ENCODE measurements around the gene FAF1. TPM values are rescaled to one million over a fixed set of nuclear protein-coding genes. Genes with fewer than 3 reads are reported as not detected.
"Not testable (repeated sequence)": the region's sequence is repeated elsewhere in the genome, so short reads cannot be mapped to it uniquely, and the experiment has no call there.

Gene FAF1
- total and polyA plus RNA-seq, 8 donors, result 47.4 to 58.3 (median 53.2) TPM

DNA sequence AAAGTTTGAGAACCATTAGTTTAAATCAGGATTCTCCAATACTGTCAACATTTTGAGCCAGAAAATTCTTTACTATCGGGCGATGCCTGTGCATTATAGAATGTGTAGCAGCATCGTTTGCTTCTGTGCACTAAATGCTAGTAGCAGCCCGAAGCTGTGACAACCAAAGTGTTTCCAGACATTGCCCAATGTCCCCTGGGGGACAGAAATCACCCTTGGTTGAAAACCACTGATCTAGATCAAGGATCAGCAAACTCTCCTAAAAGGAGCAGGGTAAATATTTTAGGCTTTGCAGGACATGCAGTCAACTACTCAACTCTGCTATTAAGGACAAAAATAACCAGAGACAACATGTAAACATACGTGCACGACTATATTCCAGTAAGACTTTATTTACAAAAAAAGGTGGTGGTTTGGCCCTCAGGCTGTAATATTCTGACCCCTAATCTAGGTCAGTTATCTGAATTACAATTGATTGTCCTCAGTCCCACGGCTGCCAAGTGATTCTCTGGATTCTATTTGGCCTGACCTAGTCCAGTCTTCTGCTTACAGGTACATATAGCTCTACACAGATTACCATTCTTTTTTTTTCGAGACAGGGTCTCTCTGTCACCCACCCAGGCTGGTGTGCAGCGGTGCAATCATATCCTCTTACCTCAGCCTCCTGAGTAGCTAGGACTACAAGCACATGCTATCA, 10.6 kb downstream of the FAF1 start:
- intact Hi-C loops (cut with DNase I), result no loop called here
- TF ChIP-seq, protein P1, sequence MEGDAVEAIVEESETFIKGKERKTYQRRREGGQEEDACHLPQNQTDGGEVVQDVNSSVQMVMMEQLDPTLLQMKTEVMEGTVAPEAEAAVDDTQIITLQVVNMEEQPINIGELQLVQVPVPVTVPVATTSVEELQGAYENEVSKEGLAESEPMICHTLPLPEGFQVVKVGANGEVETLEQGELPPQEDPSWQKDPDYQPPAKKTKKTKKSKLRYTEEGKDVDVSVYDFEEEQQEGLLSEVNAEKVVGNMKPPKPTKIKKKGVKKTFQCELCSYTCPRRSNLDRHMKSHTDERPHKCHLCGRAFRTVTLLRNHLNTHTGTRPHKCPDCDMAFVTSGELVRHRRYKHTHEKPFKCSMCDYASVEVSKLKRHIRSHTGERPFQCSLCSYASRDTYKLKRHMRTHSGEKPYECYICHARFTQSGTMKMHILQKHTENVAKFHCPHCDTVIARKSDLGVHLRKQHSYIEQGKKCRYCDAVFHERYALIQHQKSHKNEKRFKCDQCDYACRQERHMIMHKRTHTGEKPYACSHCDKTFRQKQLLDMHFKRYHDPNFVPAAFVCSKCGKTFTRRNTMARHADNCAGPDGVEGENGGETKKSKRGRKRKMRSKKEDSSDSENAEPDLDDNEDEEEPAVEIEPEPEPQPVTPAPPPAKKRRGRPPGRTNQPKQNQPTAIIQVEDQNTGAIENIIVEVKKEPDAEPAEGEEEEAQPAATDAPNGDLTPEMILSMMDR (IDR thresholded peaks at IDR 0.05), result no peak
- Histone ChIP-seq H3K9me3 (no peaks in the 10 kb centered on the region), H3K4me3 (no peak overlapping the region), H3K36me3 (no peaks in the 10 kb centered on the region), H3K27me3 (no peaks in the 10 kb centered on the region), H3K27ac (no peak overlapping the region), H3K4me1 (no peaks in the 10 kb centered on the region)
- ATAC-seq (no peak), DNase-seq (no peak)

DNA sequence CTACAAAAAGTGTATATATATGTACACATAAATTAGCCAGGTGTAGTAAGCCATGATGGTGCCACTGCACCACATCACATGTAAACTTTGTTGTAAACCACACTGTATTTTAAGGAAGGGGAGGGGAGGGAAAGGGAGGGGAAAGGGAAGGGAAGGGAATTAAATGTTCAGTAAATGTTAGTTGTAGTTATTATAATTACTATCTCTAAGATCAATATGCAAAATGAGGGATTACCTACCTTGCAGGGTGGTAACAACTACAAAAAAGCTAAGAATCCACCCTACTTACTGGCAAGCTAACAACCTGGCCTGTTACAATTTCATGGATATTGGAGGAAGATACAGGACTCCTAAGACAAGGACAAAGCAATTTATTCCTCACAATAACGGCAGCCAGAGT, 17.7 kb downstream of the FAF1 start:
- intact Hi-C loops (cut with DNase I), result no loop called here
- no peaks in the 10 kb centered on the region for H3K4me1 ChIP-seq
- TF ChIP-seq, protein P1 (IDR thresholded peaks at IDR 0.05), result no peak
- H3K27me3 ChIP-seq, result no peaks in the 10 kb centered on the region
- H3K4me3 ChIP-seq, result no peak overlapping the region
- no peak for ATAC-seq
- no peak overlapping the region for H3K27ac ChIP-seq
- peaks cover 0 to 3% of the 10 kb centered on the region in 2 donors for H3K36me3 ChIP-seq
- H3K9me3 ChIP-seq, result no peaks in the 10 kb centered on the region
- DNase-seq, result no peak

DNA sequence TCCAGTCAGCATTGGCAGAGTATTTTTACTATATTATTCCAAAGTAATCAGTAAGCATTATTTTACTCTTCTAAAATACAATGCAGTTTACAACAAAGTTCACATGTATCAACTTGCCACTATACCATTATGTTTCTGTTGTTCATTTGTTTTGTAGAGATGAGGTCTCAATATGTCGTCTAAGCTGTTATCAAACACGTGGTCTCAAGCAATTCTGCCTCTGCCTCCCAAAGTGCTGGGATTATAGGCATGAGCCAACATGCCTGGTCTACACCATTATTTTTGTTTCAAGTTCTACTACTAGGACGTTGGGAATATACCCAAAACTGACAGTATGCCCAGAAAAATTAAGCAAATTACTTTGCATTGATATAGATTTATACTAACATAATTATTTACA, 19.8 kb downstream of the FAF1 start:
- Histone ChIP-seq H3K36me3 (peaks cover 0 to 3% of the 10 kb centered on the region in 2 donors), H3K9me3 (no peaks in the 10 kb centered on the region), H3K4me1 (no peaks in the 10 kb centered on the region), H3K27me3 (no peaks in the 10 kb centered on the region), H3K27ac (no peak overlapping the region), H3K4me3 (no peak overlapping the region)
- no peak for DNase-seq
- no peak for ATAC-seq
- intact Hi-C loops (cut with DNase I), result no loop called here
- TF ChIP-seq, protein P1 (IDR thresholded peaks at IDR 0.05), result no peak

DNA sequence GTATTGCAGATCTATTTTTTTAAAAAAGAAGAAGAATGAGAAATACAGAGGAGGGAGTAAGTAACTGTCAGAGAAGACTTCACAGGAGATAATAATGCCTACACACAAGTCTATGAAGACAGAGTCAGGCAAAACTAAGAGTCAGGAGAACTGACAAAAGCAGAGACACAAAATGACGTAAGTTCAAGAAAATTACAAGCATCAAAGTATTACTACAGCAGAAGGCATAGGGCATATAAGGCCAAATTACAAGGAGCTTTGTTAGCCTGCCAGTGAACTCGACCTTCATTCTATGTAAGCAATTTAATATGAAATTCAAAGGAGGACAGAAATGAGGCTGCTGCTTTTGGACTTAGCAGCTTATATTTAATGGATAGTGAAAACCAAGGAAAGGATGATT, 23.7 kb downstream of the FAF1 start:
- Histone ChIP-seq H3K4me3 (no peak overlapping the region), H3K9me3 (no peaks in the 10 kb centered on the region), H3K27ac (no peak overlapping the region), H3K4me1 (no peaks in the 10 kb centered on the region), H3K36me3 (no peaks in the 10 kb centered on the region), H3K27me3 (no peaks in the 10 kb centered on the region)
- intact Hi-C loops (cut with DNase I), result no loop called here
- TF ChIP-seq, protein P1 (IDR thresholded peaks at IDR 0.05), result no peak
- DNase-seq (no peak), ATAC-seq (no peak)

DNA sequence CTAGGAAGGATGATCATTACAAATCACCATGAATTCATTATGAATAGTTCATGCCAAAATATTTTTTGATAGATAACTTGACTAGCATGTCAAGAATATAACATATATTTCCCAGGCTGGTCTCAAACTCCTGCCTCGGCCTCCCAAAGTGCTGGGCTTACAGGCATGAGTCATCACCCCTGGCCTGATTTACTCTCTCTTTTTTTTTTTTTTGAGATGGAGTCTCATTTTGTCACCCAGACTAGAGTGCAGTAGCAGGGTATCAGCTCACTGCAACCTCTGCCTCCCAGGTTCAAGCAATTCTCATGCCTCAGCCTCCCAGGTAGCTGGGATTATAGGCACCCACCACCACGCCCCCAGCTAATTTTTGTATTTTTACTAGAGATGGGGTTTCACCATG, 24.8 kb downstream of the FAF1 start:
- H3K9me3 ChIP-seq; H3K27ac ChIP-seq; DNase-seq; H3K4me3 ChIP-seq; ATAC-seq; H3K27me3 ChIP-seq; H3K36me3 ChIP-seq; H3K4me1 ChIP-seq; intact Hi-C loops (cut with DNase I): not testable (repeated sequence)

DNA sequence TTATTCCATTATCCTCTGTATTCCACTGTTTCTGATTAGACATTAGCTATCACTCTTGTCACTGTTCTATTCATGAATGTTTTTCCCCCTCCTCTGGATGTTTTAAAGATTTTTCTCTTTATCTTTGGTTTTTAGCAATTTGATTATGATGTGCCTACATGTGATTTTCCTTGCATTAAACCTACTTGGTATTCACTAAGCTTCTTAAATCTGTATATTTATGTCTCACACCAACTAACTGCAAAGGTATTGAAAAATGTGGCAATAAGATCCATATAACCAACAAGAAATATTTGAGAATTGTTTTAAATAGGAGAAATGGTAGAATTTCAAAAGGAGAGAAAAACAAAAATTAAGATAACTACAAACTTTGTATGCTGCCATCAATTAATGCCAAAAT, 25.2 kb downstream of the FAF1 start:
- intact Hi-C loops (cut with DNase I), result no loop called here
- H3K9me3 ChIP-seq, result no peaks in the 10 kb centered on the region
- no peaks in the 10 kb centered on the region for H3K36me3 ChIP-seq
- TF ChIP-seq, protein P1 (IDR thresholded peaks at IDR 0.05), result no peak
- no peaks in the 10 kb centered on the region for H3K4me1 ChIP-seq
- no peak overlapping the region for H3K27ac ChIP-seq
- no peak for ATAC-seq
- H3K4me3 ChIP-seq, result no peak overlapping the region
- H3K27me3 ChIP-seq, result no peaks in the 10 kb centered on the region
- no peak for DNase-seq

DNA sequence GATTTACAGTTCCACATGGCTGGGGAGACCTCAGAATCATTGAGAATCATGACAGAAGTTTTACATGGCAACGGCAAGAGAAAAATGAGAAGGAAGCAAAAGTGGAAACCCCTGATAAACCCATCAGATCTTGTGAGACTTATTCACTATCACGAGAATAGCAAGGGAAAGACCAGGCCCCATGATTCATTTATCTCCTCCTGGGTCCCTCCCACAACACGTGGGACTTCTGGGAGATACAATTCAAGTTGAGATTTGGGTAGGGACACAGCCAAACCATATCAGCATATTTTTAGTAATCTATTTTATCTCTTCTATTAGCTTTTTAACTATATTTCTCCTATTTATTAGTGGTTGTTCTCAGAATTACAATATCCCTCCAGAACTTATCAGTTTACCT, 26.3 kb downstream of the FAF1 start:
- intact Hi-C loops (cut with DNase I); ATAC-seq: not testable (repeated sequence)

DNA sequence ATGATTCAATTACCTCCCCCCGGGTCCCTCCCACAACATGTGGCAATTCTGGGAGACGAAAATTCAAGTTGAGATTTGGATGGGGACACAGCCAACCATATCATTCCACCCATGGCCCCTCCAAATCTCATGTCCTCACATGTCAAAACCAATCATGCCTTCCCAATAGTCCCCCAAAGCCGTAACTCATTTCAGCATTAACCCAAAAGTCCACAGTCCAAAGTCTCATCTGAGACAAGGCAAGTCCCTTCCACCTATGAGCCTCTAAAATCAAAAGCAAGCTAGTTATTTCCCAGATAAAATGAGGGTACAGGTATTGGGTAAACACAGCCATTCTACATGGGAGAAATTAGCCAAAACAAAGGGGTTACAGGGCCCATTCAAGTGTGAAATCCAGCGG, 28.0 kb downstream of the FAF1 start:
- H3K27me3 ChIP-seq; H3K27ac ChIP-seq; intact Hi-C loops (cut with DNase I); H3K4me3 ChIP-seq; H3K36me3 ChIP-seq; H3K4me1 ChIP-seq; H3K9me3 ChIP-seq; ATAC-seq; DNase-seq: not testable (repeated sequence)

More for the DNA sequence above, 26.3 kb downstream of the FAF1 start:
- not testable (repeated sequence) for H3K4me3 ChIP-seq, H3K9me3 ChIP-seq, DNase-seq, H3K36me3 ChIP-seq, H3K27me3 ChIP-seq, H3K4me1 ChIP-seq, H3K27ac ChIP-seq
